ENCODE measurements around the gene VAMP4. TPM values are rescaled to one million over a fixed set of nuclear protein-coding genes. Genes with fewer than 3 reads are reported as not detected.

VAMP4 gene
- total RNA-seq, 1 experiment from 2014 or later = 4.2 TPM

GRCh38 chr1:171664976-171665375 lies 76.9 kb downstream of the VAMP4 start:
- Histone ChIP-seq H4K8ac (replicated peaks; ENCODE audit: insufficient read length, low read depth, low read length) (no peak overlapping the region), H2AK5ac (ENCODE audit: insufficient read length, low read length) (no peak overlapping the region), H3K79me1 (ENCODE audit: insufficient read depth, low read depth, low read length, poor library complexity, severe bottlenecking) (no peaks in the 10 kb centered on the region), H3K23me2 (ENCODE audit: insufficient read length, low read depth, low read length, poor library complexity, severe bottlenecking) (no peaks in the 10 kb centered on the region), H3K23ac (ENCODE audit: insufficient read length, low read depth, low read length) (no peak overlapping the region), H3K18ac (ENCODE audit: insufficient read length, low read depth, low read length) (no peak overlapping the region), H3K9me3 (ENCODE audit: control insufficient read depth, low read depth, low read length) (no peaks in the 10 kb centered on the region), H3T11ph (ENCODE audit: low read length) (no peak overlapping the region), H3K27me3 (ENCODE audit: insufficient read depth, low read length) (no peaks in the 10 kb centered on the region), H3K56ac (ENCODE audit: insufficient read length, low read depth, low read length) (no peak overlapping the region), H3K4ac (ENCODE audit: low read depth, low read length) (no peak overlapping the region), H2AFZ (ENCODE audit: low read length) (no peak overlapping the region), H2BK20ac (ENCODE audit: low read depth, low read length, poor library complexity, severe bottlenecking) (no peak overlapping the region), H3K4me1 (ENCODE audit: insufficient read depth, low read length) (no peaks in the 10 kb centered on the region; the same call in 1 of the 2 replicates), H3K14ac (ENCODE audit: insufficient read depth, low read length) (no peak overlapping the region), H2BK15ac (ENCODE audit: low read depth, low read length) (no peak overlapping the region), H4K91ac (ENCODE audit: insufficient read length, low read depth, low read length) (no peak overlapping the region), H3K4me2 (ENCODE audit: insufficient read depth, insufficient read length, low read length) (no peak overlapping the region), H2BK5ac (ENCODE audit: insufficient read length, low read length) (no peak overlapping the region), H4K5ac (ENCODE audit: insufficient read length, low read depth, low read length) (no peak overlapping the region), H3K79me2 (ENCODE audit: insufficient read depth, low read length) (no peaks in the 10 kb centered on the region), H2BK120ac (ENCODE audit: low read depth, low read length, poor library complexity, severe bottlenecking) (no peak overlapping the region), H3K9ac (ENCODE audit: extremely low read depth, insufficient read length, low read length) (no peak overlapping the region), H2BK12ac (ENCODE audit: insufficient read length, low read depth, low read length) (no peak overlapping the region), H3K27ac (ENCODE audit: insufficient read length, low read depth, low read length) (no peak overlapping the region), H4K20me1 (ENCODE audit: control insufficient read depth, insufficient read depth, insufficient read length) (no peaks in the 10 kb centered on the region)
- no peaks in the 10 kb centered on the region; a peak in 1 of 5 replicates for H3K9me3 Mint-ChIP-seq
- no peaks in the 10 kb centered on the region; the same call in 1 of the 2 replicates for H3K27me3 Mint-ChIP-seq (ENCODE audit: low read depth)
- H3K36me3 Mint-ChIP-seq (ENCODE audit: insufficient read depth in 1 of 3, low read depth in 3 of 3) = no peaks in the 10 kb centered on the region
- DNase-seq = no peak
- H3K4me1 Mint-ChIP-seq = peaks cover 16% of the 10 kb centered on the region in 2 experiments
- H3K27ac Mint-ChIP-seq = no peak overlapping the region; a peak in 1 of 7 replicates
- H3K4me3 Mint-ChIP-seq = no peak overlapping the region
- TF ChIP-seq CTCF (conservative IDR thresholded peaks at IDR 0.05) = no peak
